HG02763 (cell line): ENCODE measurements around the gene SLC48A1.

Experiments used
- ATAC-seq: cut with Tn5 transposase; IDR thresholded peaks from one replicate; pipeline ENCODE4 v1.9.1; 2021; ENCODE audit warnings: mild to moderate bottlenecking, moderate library complexity; ENCODE audit not compliant: unreplicated experiment

Gene SLC48A1

GRCh38 chr12:47789712-47790489 is 16.9 kb downstream of the SLC48A1 start:
- ATAC-seq, result no peak

DNA sequence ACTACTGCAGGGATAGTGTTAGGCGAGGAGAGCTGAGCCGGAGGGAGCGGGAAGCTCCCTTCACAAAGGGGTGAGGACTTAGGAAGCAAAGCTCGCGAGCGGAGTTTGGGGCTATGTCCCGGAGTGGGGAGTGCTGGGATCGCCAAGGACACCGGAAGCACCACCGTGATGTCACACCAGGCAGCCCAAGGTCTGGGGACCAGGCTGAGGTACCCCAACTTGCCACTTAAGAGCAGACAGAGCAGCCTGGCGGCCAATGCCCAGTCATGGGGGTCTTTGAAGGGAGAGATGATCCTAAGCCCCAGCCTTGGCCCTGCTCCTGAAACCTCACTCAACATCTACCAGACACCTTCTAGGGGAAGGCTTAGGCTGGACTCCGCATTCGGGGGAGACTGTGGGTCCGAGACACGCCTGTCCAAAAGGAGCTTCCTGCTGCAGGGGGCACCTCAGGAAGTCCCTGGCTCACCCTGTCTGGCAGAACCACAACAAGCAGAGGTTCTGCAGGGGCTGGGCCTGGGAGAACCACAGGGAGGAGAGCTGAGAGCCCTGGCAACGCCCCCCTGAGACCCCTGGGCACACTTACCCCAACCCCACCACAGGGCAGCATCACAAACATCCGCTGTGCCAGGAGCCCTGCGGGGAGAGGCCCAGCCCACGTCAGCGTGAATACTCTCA is 17.8 kb downstream of the SLC48A1 start:
- no peak for ATAC-seq

DNA sequence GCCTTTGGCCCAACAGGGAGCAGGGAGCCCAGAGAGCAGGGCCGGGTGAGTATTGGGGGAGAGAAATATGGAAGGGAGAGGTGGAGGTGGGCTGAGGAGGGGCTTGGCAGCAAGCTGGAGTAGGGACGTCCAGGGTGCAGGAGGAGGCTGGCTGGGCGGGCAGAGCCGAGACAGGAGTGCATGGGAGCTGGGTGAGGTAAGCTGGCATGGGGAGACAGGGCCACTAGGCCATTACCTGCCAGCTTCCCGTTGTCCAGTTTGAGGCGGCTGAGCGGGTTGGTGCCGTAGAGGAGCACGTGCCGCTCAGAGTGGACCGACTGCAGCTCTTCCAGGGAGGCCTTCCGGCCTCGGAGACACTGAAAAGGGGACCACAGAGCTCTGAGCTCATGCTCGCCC is 18.3 kb downstream of the SLC48A1 start:
- no peak for ATAC-seq

DNA sequence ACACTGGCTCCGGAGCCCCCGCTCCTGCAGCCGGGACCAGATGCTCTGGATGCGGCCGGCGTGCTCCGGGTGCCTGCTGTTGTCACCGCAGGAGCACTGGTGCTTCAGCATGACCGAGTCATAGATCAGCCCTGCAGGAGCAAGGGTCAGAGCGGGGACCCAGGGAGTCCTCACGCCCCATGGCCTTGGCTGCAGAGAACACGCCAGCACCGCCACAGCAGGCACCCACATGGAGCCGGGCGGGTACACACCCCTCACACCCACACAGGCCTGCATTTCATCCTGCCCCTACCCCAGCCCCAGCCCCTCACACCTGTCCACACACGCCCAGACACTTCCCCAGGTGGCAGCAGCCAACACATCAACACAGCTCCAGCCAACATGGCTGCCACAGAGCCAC is 18.8 kb downstream of the SLC48A1 start:
- no peak for ATAC-seq

- ATAC-seq, result no peak
Measured at GRCh38 chr12:47793015-47793681, 20.1 kb downstream of the SLC48A1 start.

DNA sequence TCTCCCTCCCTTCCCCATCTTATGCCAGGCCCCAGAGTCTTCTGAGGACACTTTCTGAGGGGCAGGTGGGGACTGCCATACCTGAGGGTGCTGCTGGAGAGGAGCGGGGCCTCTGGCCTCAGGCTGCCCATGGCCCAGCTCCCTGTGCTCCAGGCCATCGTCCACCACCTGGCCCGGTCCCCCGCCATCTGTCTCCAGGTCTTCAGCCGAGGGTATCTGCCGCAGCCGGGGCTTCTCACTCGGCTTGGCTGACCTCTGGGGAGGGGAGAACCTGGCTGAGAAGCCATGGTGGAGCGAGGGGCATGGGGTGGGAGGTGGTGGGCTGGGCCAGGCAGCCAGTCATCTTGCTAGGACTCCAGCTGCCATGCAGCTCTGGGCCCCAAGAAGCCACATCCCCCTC is 21.6 kb downstream of the SLC48A1 start:
- no peak for ATAC-seq

DNA sequence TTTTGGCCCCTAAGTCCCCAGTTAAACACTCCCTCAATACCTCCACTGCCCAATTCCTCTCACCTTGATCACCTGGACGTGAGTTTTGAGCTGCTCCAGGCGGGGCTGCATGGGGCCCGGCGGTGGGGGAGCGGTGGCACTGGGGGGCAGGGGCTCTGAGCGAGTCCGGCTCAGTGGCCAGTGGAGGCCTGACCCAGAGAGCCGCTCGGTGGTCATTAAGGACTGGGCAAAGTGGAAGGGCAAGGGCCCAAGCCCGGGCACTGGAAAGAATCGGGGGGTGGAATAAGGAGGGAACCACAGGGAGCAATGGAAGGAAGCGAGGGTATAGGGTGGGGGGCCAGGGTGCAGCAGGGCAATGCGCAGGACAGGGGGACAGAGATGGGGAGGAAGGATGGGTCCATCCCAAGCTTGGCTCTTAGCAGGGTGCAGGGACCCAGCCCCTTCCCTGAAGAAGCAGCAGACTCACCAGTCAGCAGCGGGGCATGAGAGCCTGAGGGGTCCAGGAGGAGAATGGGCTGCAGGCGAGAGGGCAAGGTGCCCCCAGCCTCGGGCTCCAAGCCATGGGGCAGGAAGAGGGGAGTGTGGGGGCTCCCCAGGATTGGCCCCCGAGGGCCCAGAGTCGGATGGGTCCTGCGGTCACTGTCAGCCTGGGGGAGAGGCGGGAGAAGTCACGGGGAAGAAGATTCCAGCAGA is 22.2 kb downstream of the SLC48A1 start:
- ATAC-seq, result no peak

- ATAC-seq, result no peak
Measured at GRCh38 chr12:47795814-47796411, 22.9 kb downstream of the SLC48A1 start.

DNA sequence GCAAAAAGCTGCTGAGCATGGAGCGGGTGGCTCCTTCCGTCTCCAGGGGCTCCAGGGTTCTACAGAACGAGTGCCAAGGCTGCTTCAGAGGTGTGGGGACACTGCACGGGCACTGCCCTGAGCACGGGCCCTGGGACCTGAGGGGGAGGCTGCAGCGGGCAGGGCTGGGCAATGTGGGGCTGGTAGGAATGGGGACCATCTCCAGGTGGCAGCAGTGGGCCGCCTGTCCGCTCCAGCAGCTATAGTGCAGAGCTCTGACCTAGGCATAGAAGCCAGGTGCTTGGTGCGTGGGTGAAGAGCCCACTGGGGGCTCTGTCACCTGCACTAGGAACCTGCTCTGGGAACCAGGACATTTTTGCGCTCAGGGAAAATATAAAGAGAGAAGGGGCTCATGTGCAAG is 24.4 kb downstream of the SLC48A1 start:
- ATAC-seq, result no peak

GRCh38 chr12:47798382-47798948 is 25.4 kb downstream of the SLC48A1 start:
- no peak for ATAC-seq

GRCh38 chr12:47799357-47799955 is 26.4 kb downstream of the SLC48A1 start:
- no peak for ATAC-seq

- no peak for ATAC-seq
Measured at GRCh38 chr12:47800582-47800981, 27.5 kb downstream of the SLC48A1 start.

- no peak for ATAC-seq
Measured at GRCh38 chr12:47801170-47801903, 28.3 kb downstream of the SLC48A1 start.

DNA sequence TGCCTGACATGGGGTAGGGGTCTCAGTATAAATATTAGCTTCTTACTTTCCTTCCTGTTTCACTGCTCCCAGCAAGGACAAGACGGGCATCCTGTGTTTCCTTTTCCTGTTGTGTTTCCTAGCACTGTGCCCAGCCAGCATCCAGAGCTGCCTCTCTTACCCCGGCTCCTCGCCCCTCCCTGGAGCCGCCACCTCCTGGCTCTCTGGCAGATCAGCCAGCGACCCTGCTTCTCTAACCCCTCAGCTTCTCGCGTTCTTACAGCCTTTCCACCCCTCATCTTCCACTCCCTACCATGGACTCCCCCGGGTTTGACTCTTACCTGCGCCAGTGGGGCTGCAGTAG is 28.8 kb downstream of the SLC48A1 start:
- no peak for ATAC-seq

GRCh38 chr12:47802312-47802711 is 29.3 kb downstream of the SLC48A1 start:
- no peak for ATAC-seq

- no peak for ATAC-seq
Measured at GRCh38 chr12:47803191-47803875, 30.3 kb downstream of the SLC48A1 start.

GRCh38 chr12:47804171-47804570 is 31.1 kb downstream of the SLC48A1 start:
- no peak for ATAC-seq

- ATAC-seq, result no peak
Measured at GRCh38 chr12:47805417-47805816, 32.4 kb downstream of the SLC48A1 start.

- ATAC-seq, result no peak
Measured at GRCh38 chr12:47807338-47807737, 34.3 kb downstream of the SLC48A1 start.
